A673 (cell line): Measurements from ENCODE around the gene GPN3.
"Not testable (repeated sequence)": the region's sequence is repeated elsewhere in the genome, so short reads cannot be mapped to it uniquely, and the experiment has no call there.

Experiments used
- EZH2 ChIP-seq: fragments of 200-600 bp; sonication (generic); IDR thresholded peaks from 2 replicates; pipeline ENCODE4 v1.6.1; 2017; ENCODE audit warnings: borderline replicate concordance, low read depth, mild to moderate bottlenecking, mixed read lengths, antibody characterized with exemption, low read length; ENCODE audit not compliant: poor library complexity, severe bottlenecking
- TF ChIP-seq, protein P1 (sequence below): fragments of 300-800, 200-600 bp; sonication (generic); conservative IDR thresholded peaks from 2 replicates; pipeline ENCODE4 v1.5.1; 2017; ENCODE audit warnings: low read depth, mild to moderate bottlenecking, antibody characterized with exemption, low read length, moderate library complexity, mixed read lengths

DNA sequence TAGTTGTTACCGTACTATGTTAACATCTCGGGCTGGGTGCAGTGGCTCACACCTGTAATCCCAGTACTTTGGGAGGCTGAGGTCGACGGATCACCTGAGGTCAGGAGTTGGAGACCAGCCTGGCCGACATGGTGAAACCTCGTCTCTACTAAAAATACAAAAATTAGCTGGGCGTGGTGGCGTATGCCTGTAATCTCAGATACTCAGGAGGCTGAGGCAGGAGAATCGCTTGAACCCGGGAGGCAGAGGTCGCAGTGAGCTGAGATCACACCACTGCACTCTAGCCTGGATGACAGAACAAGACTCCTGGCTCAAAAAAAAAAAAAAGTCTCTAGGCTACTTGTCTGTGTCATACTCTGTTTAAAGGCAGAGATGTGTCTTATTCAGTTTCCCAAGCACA, 2.3 kb downstream of the GPN3 start:
- TF ChIP-seq, protein P1, sequence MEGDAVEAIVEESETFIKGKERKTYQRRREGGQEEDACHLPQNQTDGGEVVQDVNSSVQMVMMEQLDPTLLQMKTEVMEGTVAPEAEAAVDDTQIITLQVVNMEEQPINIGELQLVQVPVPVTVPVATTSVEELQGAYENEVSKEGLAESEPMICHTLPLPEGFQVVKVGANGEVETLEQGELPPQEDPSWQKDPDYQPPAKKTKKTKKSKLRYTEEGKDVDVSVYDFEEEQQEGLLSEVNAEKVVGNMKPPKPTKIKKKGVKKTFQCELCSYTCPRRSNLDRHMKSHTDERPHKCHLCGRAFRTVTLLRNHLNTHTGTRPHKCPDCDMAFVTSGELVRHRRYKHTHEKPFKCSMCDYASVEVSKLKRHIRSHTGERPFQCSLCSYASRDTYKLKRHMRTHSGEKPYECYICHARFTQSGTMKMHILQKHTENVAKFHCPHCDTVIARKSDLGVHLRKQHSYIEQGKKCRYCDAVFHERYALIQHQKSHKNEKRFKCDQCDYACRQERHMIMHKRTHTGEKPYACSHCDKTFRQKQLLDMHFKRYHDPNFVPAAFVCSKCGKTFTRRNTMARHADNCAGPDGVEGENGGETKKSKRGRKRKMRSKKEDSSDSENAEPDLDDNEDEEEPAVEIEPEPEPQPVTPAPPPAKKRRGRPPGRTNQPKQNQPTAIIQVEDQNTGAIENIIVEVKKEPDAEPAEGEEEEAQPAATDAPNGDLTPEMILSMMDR: not testable (repeated sequence)
- TF ChIP-seq EZH2: not testable (repeated sequence)
